Amygdala (tissue), 56 donors: ENCODE results near the gene RAB34.

Experiments
- DNase-seq, 56 donors: peaks; one replicate each; lab custom pipeline; 2025; lab: John Stamatoyannopoulos, UW

RAB34 gene, protein sequence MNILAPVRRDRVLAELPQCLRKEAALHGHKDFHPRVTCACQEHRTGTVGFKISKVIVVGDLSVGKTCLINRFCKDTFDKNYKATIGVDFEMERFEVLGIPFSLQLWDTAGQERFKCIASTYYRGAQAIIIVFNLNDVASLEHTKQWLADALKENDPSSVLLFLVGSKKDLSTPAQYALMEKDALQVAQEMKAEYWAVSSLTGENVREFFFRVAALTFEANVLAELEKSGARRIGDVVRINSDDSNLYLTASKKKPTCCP

GRCh38 chr17:28717578-28718332 lies at the start of gene RAB34:
Gene RAB34 (minus strand): TSS chr17:28717868. CDS start chr17:28717266, 602 bp downstream.
- DNase-seq: peak in 34 of 56 donors; percentile 5 to 64 (median 38)

DNA sequence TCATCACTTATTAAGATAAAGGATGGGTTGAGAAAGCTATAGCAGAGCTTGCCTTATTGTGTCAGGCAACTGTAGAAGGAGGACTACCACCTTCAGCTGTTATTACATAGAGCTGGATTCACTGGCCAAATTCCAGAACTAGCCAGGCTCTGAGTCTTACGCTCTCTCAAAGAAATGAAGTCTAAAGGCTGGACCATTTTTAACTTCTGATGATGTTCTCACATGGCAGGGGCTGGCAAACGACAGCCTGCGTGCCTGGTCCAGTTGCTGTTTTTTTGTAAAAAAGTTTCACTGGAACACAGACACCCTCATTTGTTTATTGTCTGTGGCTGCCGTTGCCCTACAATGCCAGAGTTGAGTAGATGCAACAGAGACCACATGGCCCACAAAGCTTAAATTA lies 47.4 kb upstream of the RAB34 start:
- peak in 3 of 56 donors; percentile 3 to 25 (median 5) for DNase-seq

DNA sequence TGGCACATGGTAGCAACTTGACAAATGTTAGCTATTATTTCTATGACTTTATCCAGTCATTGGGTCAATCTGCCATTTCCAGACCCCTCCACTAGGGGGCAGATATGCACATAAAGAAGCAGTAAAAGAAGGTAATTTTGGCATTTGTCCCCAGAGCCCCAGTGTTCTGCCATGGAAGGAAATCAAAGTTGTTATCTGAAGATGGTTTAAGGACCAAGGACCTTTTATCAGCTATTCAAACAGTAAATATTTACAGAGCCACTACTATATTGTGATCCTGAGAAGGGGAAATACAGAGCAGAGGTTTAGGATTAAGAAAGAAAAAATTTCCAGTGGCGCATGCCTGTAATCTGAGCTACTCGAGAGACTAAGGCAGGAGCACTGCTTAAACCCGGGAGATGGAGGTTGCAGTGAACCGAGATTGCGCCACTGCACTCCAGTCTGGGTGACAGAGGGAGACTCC lies 46.2 kb upstream of the RAB34 start:
- DNase-seq: peak in 31 of 56 donors; percentile 12 to 90 (median 43)

GRCh38 chr17:28763137-28763799 lies 45.6 kb upstream of the RAB34 start:
- DNase-seq: peak in 2 of 56 donors; percentile 34 to 50

DNA sequence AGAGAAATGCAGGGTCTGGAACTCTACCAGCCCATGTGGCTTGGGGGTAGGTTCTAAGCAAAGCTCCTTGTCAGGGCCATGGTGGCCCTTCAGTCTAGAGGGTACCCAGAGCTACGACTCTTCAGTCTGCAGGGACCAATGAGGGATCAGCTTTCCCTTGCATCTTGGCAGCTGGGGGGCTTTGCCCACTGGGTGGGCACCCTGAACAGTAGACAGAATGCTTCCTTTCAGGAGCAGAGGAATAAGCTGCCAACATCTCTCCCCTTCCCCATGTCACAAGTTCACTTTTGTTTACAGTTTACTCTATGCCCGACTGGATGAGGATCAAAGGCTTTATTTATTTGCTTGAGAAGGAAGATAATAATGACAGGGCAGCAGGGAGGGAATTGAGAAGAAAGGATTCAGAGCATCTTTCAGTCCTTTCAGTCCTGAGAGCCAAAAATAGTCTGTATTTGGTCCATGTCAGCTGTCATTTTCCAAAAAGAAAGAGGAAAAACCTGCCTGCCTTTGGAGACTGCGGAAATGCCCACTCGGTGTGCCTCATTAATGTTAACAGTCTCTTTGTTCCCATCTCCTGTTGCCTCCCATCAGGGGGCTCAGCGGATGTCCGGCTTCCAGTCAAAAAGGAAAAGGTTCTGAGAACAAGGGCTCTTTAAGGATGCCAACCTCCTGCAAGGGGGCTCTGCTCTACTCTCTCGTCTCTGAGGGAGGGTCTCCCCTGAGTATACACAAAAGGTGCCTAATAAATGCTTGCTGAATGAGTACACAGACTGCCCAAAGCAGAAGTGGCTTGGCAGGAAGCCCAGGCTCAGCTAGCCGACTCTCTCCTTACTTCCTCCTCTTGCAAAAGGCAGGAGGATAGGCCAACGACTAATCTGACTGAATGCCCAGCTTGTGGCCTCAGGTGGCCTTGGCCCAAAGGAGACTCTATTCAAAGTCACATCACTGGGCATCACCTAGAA lies 43.2 kb upstream of the RAB34 start:
- DNase-seq: peak in 26 of 56 donors; percentile 13 to 72 (median 34)

DNA sequence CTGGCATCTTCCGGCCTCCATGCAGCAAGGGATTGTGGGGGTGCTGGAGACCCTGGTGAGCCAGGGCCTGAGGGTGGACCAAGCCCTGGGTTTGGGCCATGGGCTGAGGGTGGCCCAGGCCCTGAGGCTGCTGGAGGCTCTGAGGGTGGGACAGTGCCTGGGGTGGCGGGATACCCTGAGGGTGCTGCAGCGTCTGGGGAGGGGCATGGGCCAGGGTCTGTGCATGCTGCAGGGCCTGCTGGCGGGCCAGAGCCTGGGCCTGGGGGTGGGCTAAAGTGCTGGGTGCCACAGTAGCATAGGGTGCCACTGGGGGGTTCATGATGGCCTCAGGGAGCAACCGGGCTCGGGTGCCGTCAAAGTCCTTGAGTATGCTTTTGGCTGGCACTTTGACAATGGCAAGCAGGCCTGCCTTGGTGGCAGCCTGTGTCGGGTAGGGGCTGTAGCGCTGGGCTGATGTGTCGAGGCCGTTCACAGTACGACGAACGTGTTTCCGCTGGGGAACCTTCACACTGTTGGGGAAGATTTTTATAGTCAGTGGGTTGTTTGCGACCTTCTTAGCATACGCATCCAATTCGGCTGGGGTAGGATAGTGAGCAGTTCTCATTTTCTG lies 41.7 kb upstream of the RAB34 start:
- no peak for DNase-seq

DNA sequence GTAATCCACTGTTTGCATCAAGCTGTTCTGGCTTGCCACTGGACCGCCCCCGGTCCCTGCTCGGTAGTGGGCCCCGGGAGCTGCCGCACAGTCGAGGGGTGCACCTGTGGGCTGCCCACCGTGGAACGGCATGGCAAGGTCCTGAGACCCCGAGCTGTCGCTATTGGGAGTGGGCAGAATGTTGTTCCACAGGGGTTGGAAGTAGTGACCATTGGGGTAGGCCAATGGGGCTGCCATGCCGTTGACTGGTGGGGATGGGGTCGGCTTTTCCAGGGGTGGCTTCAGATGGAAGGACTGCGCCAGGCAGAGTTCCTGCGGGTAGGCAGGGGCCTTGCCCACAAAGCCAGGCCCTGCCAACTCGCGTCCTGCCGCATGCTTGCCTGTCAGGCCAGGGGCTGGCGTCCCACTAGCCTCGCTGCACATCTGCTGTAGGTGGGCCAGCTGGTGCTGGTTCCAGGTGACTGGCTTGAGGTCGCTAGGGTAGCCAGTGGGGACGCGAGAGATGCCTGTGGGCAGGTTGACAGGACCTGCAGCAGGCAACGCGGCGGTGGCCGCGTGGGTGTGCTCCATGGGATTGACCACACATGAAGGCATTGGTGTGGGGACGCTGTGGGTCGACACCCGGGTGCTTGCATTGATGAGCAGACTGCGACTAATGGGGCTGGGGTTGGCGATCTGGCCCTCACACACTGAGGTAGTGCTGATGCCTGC lies 40.9 kb upstream of the RAB34 start:
- no peak for DNase-seq

GRCh38 chr17:28756049-28756804 lies 38.6 kb upstream of the RAB34 start:
- DNase-seq: no peak

- DNase-seq: no peak
Measured at GRCh38 chr17:28755486-28755885, 37.8 kb upstream of the RAB34 start.

DNA sequence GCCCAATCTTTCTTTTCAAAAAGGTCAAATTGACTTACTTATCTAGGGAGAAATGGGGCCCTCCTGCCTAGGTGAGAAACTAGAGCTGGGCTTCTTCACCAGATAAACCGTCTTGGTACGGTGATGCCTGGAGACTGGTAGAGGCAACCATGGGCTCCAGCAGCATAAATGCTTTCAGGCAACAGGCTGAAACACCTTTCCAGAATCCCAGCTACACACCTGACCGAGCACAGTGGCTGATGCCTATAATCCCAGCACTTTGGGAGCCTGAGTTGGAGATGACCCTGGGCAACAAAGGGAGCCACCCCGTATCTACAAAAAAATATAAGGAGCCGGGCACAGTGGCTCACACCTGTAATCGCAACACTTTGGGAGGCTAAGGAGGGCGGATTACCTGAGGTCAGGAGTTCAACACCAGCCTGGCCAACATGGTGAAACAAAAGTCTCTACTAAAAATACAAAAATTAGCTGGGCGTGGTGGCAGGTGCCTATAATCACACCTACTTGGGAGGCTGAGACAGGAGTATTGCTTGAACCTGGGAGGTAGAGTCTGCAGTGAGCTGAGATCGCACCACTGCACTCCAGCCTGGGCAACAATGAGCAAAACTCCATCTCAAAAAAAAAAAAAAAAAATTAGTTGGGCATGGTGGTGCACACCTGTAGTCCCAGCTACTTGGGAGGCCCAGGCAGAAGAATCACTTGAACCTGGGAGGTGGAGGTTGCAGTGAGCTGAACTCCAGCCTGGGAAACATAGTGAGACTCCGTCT lies 34.1 kb upstream of the RAB34 start:
- no peak for DNase-seq

- DNase-seq: peak in 55 of 56 donors; percentile 40 to 97 (median 83)
Measured at GRCh38 chr17:28750178-28751047, 32.7 kb upstream of the RAB34 start.

DNA sequence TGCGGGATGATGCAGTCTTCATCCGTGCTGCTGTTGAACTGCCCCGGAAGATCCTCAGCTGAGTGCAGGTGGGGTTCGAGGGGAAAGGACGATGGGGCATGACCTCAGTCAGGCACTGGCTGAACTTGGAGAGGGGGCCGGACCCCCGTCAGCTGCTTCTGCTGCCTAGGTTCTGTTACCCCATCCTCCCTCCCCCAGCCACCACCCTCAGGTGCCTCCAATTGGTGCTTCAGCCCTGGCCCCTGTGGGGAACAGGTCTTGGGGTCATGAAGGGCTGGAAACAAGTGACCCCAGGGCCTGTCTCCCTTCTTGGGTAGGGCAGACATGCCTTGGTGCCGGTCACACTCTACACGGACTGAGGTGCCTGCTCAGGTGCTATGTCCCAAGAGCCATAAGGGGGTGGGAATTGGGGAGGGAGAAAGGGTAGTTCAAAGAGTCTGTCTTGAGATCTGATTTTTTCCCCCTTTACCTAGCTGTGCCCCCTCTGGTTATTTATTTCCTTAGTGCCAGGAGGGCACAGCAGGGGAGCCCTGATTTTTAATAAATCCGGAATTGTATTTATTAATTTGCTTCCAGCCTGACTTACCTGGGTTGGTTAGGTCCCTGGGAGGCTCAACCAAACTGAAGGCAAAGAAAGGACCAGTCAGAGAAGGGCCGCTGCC lies 32.0 kb upstream of the RAB34 start:
- DNase-seq: no peak

DNA sequence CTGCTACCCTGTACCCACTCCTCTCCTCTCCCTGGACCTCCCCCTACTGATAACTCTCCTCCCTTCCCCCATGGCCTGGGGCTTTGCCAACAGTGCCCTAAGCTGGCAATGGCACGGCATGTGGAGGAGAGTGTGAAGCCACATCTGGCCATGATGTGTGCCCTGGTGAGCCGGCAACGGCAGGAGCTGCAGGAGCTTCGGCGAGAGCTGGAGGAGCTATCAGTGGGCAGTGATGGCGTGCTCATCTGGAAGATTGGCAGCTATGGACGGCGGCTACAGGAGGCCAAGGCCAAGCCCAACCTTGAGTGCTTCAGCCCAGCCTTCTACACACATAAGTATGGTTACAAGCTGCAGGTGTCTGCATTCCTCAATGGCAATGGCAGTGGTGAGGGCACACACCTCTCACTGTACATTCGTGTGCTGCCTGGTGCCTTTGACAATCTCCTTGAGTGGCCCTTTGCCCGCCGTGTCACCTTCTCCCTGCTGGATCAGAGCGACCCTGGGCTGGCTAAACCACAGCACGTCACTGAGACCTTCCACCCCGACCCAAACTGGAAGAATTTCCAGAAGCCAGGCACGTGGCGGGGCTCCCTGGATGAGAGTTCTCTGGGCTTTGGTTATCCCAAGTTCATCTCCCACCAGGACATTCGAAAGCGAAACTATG lies 31.3 kb upstream of the RAB34 start:
- DNase-seq: peak in 1 of 56 donors; percentile 20

DNA sequence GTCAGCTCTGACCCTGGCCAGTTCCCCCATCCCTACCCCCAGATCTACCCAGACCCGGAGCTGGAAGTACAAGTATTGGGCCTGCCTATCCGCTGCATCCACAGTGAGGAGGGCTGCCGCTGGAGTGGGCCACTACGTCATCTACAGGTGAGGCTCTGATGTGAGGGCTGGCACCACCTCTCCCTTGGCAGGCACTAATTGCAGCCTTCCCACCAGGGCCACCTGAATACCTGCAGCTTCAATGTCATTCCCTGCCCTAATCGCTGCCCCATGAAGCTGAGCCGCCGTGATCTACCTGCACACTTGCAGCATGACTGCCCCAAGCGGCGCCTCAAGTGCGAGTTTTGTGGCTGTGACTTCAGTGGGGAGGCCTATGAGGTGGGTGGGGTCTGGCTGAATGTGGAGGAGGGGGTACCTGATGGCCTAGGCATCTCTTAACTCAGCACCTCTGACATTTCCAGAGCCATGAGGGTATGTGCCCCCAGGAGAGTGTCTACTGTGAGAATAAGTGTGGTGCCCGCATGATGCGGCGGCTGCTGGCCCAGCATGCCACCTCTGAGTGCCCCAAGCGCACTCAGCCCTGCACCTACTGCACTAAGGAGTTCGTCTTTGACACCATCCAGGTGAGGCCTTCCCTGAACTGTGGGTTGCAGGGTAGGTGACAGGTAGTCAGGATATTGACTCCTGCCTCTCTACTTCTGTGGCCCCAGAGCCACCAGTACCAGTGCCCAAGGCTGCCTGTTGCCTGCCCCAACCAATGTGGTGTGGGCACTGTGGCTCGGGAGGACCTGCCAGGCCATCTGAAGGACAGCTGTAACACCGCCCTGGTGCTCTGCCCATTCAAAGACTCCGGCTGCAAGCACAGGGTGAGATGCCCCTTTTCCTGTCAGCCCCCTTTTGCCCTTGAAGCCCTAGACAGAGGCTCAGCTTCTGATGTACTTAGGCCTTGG lies 30.4 kb upstream of the RAB34 start:
- DNase-seq: no peak
